ENCODE measurements around the gene SPINK5.

The SPINK5 gene

DNA sequence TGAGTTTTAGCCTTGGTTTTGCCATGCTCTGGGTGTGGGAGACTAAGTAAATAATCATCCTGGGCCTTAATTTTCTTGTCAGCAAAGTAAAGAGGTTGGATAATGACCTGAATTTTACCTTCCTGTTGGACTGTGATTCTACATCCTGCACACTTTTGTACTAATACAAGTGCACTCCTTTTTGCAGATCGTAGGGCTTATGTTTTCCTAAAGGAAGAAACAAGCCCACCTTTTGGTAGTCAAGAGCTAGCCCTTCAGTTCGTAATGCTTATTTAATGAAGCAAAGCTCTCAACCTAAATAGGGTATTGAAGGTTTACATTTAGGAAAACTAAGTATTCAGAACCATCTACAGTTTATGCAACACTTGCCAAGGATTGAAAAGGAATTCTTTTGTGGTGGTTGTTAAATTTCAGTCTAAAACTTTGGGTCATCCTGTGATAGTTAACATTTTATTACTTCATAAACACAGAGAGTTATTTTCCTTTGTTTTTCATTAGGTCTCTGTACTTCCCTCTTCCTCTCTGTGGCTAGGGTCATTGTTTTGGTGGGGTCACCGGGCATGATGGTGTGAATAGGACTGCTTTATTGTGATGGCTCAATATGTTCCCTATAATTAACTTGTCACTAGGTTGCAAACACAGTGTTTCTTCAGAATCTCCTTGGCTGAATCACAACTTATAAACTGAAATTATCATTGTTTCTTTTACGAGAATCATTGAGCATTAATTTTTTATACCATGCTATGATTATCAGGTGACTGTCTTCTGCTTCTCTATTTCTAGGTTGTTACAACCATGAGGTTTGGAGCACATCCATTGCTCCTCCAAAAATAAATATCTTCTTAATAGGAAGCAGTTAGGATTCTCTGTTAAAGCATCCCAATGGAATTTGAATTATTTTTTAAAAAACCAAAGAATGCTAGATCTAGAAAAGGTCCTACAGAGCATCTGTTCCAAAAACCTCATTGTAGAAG is 28.5 kb downstream of the SPINK5 start:
- no peak for DNase-seq (ENCODE audit: low spot score)

DNA sequence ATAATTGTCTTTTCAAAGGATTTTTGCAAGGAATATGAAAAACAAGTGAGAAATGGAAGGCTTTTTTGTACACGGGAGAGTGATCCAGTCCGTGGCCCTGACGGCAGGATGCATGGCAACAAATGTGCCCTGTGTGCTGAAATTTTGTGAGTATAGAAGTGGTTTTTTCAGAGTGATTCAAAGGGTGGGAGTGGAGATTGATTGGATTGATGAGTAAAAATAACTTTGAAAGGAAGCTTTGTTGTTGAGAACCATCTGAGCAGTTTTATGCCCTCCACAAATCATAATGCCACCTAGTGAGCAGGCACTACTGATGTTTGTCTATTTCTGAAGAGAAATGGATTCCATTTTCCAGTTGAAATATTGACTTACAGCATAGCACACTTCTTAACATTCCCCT is 30.6 kb downstream of the SPINK5 start:
- DNase-seq (ENCODE audit: low spot score), result no peak

DNA sequence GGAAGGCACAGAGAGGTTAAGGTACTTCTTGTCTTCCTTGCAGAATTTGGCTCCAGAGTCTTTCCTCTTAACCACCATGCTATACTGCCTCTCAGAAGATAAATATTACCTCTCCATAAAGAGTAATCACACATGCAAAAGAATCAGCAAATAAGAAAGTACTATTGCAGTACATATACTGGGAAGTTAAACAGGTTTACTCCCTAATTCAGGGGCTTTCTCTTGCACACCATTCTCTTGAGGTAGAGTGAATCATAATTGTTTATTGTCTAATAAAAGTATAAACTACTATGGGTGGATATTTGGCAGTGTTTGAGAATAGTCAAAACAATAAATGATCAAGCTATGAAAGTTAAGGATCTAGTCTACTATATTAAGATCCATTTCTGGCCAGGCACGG is 40.4 kb downstream of the SPINK5 start:
- no peak for DNase-seq (ENCODE audit: low spot score)

DNA sequence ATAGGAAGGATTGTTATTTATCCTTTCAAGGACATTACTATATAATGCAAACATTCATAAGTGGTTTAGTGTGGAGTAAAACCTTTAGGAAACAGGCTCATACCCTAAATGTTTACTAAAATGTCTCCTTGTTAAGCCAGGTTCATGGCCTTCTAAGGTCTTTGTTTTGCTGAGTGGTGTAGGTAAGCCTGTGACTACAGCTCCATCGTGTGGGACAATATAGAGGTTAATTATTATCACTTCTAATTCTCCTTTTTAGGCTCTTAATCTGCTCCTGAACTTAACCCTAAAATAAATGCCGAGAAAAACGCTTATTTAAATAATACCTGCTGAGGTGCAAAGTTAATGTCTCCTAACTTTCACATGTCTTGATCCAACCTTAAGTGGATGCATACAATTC is 43.8 kb downstream of the SPINK5 start:
- no peak for DNase-seq (ENCODE audit: low spot score)

DNA sequence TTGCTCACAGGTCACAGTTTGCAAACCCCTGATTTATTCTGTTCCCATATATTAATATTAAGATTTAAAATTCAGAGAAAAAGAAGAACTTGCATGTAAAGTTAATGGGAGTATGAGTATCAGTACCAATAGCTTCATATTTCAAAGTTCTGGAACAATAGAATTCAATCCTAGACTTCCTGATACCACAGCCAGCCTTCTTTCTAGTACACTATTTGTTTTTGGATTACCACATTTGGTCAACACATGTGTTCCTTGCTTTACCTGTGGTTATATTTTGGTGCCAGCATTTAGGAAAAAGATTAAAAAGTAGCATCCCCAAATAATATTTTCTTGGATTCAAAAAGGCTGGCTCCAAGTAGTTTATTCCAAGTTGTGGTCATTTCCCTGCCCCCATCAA is 49.5 kb downstream of the SPINK5 start:
- no peak for DNase-seq (ENCODE audit: low spot score)

DNA sequence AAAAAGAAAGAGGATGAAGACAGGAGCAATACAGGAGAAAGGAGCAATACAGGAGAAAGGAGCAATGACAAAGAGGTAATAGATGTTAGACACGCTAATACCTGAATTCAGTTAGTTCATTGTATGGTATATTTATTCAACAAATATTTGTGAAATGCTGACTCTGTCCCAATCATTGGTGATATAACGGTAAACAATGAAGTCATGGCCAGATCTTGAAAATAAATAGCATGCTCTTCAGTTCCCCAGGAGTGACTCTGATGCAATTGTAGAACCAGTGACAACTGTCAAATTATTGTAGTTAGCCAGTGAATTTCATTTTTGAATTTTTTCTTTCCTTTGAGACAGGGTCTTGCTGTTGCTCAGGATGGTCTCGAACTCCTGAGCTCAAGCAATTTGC is 56.5 kb downstream of the SPINK5 start:
- no peak for DNase-seq (ENCODE audit: low spot score)

DNA sequence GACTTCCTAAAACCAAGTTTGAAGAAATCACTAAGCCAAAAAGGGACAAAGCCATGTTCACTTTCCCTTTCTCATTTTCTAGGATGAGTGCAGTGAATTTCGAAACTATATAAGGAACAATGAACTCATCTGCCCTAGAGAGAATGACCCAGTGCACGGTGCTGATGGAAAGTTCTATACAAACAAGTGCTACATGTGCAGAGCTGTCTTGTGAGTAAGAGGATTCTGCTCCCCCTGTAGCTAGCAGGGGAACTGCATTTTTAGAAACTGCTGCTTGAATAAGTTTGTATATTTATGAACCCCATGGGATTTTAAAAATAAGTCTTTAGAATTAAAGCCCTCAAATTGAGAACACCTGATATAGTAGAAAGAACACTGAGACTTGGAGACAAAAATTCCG is 61.9 kb downstream of the SPINK5 start:
- DNase-seq (ENCODE audit: low spot score), result peak; percentile 3

DNA sequence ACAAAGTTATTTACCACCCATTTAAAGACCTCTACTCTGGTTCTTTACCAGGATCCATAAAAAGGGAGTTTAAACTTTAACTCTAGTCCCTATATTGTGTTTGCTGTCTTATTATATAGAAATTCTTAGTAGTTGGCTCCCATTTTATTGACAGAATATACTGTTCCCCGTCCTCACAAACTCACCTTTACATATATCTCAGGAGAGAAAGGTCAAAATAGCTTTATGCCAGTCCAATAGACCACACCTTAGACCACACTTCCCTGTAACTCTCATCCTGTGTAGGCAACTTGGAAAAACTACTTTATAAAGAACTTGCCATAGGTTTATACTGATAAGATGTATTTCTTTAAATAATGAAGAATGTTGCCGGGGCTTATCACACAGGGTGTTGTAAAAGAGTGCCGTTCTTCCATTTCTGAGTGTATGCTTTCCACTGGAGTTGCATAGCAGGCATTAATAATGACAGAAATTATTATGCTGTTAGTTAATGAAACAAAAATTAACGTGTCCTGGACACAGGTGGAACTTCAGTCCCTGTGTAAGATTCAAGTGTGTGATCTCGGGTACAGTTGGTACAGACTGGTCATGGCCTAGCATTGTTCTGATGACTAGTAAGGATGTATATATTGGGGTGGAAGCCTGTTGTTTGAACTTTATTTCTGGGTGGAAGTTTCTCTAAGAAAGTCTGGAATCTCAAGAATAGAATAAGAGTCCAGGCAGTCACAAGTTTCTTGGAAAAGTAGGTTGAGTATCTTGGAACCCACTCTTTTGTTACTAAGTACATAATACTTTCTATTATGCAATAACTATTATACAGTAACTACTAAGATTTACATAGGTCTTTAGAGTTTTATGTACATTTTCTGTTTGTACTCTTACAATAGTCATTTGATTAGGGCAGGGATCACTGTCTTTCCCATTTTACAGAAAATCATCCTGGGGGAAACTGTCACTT is 71.6 kb downstream of the SPINK5 start:
- no peak for DNase-seq (ENCODE audit: low spot score)

DNA sequence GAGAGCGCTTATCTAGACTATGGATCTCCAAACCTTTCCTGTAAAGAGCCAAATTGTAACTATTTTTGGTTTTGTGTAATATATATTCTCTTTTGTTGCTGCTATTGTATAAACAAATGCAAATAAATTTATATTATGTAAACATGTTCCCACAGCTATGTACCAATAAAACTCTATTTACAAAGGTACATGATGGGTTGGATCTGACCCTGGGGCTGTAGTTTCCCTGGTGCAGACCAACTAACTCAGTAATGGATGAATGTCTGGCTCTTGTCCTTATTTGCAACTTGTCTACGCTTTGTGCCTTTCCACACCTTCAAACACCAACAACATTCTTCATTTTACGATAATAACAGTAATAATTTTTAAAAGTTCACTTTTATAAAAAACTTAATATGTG is 77.1 kb downstream of the SPINK5 start:
- no peak for DNase-seq (ENCODE audit: low spot score)

DNA sequence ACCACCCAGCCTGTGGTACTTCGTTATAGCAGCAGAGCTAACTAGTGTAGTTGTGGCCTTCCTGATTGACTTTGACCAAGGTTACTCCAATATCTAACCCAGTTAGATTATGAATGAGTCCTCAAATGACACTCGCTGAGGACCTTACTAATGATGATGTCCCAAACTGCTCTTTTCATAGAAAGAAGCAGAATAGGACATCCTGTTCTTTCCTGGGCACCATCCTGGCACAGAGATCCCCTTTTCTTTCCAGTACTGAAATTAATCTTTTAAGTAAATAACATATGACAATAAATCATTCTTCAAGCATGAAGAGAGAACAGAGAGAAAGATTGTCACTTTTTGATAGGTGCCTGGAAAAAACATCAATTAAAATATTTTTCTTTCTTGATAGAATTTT is 77.9 kb downstream of the SPINK5 start:
- no peak for DNase-seq (ENCODE audit: low spot score)

DNA sequence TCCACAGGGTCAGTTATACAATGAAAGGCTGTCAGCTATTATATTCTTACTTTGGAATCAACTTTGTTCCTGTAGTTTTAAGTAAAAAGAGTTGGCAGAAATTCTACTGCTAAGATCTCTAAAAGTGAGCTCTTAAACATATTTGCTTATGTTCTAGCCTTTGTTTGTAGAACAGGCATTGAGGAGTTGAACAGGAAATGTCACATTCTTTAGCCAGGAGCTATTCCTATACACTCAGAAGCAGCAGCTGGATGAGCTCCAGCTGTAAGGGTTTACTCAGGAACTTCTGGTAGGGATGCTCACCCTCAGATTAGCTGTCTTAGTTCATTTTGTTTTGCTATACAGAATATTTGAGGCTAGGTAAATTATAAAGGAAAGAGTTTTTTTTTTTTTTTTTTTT is 82.1 kb downstream of the SPINK5 start:
- DNase-seq (ENCODE audit: low spot score), result no peak

DNA sequence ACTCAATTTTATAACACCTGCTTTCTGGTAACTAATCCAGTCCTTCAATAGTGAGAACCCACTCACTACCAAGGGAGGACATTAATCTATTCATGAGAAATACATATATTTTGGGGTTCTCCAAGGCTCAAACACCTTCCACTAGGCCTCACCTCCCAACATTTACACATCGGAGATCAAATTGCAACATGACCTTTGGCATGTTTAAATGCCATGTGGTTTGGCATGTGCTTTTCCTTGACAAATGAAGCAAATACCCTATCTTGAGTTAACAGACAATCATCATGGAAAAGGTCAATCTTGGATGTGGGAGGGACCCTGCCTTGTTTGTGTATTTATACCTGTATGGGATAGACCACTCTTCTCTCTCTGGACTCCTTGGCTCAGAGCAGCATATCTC is 82.7 kb downstream of the SPINK5 start:
- no peak for DNase-seq (ENCODE audit: low spot score)

DNA sequence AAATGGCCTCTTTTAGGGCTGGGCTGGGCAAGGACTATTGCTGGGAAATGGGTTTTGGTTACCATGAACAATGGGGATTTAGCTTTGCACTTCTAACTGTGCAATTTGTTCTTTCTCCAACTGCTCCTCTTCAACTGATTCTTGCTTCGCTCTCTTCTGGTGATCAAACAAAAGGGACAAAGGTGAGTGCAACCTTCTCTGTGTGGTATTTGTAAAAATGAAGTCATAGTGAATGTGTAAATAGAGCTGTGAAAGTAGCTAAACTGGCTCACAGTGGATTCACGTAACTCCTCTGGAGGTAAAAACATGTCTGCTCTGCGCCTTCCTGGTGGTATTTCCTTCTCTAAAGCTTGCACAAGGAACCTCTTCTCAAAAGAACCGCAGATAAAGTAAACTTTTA is 83.6 kb downstream of the SPINK5 start:
- no peak for DNase-seq (ENCODE audit: low spot score)

DNA sequence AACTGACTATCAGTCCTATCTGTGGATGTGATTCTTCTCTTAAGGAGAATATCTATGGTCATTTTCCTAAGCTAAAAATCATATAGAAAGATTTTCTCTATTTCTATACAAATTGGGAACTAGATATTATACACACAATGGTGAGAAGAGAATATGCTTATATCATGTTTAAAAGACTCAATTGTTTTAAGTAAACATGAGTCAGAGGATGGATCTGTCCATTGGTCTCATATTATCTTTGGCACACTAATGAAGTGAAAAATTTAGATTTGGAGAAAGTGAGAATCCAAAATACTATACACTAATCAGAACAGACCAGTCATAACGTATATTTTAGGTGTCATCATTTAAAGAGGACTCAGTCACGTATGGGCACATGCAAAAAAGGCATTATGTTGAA is 88.1 kb downstream of the SPINK5 start:
- no peak for DNase-seq (ENCODE audit: low spot score)

DNA sequence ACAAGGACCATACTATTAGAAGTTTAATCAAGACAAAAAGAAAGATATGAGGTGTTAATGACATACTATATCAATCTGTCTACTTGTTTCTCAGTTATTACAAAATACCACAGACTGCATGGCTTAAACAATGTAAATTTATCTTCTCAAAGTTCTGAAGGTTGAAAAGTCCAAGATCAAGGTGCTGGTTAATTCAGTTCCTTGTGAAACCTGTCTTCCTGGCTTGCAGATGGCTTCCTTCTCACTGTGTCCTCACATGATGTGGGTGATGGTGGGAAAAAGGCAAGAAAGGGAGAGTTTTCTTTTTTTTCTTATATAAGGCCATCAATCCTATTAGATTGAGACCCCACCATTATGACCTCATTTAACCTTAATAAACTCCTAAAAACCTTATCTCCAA is 89.0 kb downstream of the SPINK5 start:
- no peak for DNase-seq (ENCODE audit: low spot score)

DNA sequence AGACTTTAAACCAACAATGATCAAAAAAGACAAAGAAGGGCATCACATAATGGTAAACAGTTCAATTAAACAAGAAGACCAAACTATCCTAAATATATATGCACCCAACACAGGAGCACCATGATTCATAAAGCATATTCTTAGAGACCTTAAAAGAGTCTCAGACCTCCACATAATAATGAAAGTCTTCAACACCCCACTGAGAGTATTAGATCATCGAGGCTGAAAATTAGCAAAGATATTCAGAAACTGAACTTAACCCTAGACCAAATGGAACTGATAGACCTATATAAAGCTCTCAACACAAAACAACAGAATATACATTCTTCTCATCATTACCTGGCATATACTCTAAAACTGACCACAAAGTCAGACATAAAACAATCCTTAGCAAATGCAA is 92.8 kb downstream of the SPINK5 start:
- no peak for DNase-seq (ENCODE audit: low spot score)

DNA sequence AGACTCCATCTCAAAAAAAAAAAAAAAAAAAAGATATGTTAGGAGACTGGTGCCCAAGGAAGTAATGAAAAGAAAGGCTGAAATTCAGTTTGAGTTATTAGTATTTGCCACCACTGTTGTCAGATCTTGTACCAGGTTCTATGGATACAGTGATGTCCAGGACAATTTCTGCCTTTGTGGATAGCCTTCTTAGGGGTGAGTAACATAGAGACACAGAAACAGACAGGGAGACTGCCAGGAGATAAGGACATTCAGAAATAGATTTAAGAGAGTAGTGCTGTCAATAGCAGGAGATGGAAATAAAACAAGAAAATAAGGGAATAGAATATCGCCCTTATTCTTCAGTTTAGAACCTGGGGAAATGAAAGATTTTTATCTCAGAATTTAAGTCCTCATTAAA is 98.3 kb downstream of the SPINK5 start:
- no peak for DNase-seq (ENCODE audit: low spot score)

DNA sequence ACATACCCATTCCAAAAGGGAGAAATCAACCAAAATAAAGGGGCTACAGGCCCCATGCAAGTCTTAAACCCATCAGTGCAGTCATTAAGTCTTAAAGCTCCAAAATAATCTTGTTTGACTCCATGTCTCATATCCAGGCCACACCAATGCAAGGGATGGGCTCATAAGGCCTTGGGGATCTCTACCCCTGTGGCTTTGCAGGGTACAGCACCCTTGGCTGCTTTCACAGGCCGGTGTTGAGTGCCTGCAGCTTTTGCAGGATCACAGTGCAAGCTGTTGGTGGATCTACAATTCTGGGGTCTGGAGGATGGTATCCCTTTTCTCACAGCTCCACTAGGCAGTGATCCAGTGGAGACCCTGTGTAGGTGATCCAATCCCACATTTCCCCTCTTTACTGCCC is 99.6 kb downstream of the SPINK5 start:
- DNase-seq (ENCODE audit: low spot score), result no peak

DNA sequence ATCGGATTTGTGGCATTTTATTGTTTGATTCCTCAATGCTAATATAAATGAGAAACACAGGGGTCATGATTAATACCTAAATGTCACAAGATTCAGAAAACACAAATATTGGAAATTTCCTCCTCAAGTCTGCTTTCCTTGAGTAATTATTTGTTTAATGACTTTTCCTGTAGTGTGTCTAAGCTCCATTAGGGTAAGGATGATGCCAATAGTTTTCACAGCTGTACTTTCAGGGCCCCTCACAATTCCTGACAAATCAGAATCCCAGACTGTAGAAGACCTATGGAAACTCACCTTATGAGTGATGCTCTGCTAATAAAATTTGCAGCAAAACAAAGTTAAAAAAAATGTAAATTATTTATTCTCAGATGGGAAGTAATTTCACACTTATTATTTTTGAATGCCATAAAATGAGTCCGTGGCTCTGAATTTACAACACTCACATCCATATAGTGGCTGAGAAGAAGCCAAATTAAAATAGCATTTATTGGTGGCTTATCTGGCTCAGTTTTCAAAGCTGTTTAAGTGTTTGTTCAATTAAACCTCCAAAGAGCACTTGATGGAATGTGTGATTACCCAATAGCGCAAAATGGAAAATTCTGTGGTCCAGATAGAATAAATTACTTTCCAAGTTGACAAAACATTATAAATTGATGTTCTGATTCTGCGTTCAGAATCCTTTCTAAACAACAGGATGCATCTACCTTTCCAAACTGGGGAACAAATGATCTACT is 102.9 kb downstream of the SPINK5 start:
- no peak for DNase-seq (ENCODE audit: low spot score)

DNA sequence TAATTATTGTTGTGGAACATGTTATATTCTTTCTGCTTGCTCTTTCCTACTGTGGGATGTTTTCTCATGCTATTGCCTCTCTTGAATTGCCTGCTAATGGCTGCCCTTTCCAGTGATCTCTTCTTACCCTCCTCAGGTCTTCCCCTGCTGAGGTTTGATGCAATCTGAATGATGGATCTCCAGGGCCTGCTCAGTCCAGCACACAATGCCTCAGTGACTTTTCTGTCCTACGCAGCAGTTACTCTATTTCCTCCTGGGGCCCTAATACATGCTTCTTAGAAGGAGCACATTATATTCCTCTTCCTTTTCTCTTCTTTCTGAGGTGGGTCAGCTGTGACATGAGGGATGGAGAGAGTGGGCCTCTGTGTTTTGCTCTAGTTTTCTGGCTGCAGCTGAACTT is 104.5 kb downstream of the SPINK5 start, which contains the start of gene SPINK14:
SPINK14 (plus strand) TSS at position 301 of the 400 bp plus-strand sequence. CDS start 1,187 bp downstream, outside the sequence.
- no peak for DNase-seq (ENCODE audit: low spot score)

DNA sequence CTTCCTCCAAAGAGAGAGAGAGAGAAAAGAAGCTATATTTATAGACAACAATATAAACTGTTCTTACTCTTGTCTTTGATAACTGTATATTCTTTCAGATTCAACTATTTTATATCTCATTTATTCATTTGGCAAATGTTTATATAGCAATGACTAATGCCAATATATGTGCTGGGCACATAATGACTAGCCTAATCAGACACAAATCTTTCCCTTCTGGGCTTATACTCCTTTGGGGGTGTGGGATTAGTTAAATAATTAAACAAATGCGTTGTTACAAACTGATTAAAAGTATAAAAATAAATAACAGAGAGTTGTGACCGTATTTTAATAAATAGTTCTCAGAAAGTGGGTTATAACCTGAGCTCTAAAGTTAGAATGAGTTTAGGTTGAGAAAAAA is 108.6 kb downstream of the SPINK5 start:
- no peak for DNase-seq (ENCODE audit: low spot score)

DNA sequence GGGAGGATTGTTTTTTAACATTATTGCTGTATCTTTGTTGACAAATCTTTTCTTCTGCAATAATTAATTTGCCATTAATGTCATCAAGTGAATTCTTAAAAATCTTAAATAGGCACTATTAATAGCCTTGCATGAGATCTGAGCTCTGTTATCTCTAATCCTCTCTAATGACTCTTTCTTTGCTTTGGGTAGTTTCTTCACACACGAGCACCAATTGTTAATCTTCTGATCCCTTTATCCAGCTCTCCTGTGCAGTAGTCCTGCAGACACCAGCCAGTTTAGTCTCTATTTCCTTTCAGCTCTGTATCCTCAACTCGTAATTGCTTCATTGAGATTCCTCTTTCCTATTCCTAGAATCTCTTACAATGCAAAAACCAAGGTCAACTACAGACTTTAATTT is 112.7 kb downstream of the SPINK5 start:
- DNase-seq (ENCODE audit: low spot score), result no peak
